C4-2B (cell line): Measurements from ENCODE around the gene CYTH3.

Experiments
- H3K27ac ChIP-seq: fragments of 450-650 bp; 2 replicates; pipeline ENCODE4 v1.5.1; 2017
- CTCF ChIP-seq: fragments of 450-650 bp; conservative IDR thresholded peaks from 2 replicates; pipeline ENCODE4 v1.5.1; 2017; ENCODE audit warnings: mild to moderate bottlenecking
- ZFX ChIP-seq: fragments of 450-650 bp; IDR thresholded peaks from 2 replicates; pipeline ENCODE4 v1.6.1; 2017

CYTH3 gene

GRCh38 chr7:6279341-6279740 lies 6.9 kb upstream of the CYTH3 start:
- H3K27ac ChIP-seq = no peak overlapping the region

GRCh38 chr7:6278749-6279310 lies 6.4 kb upstream of the CYTH3 start:
- no peak overlapping the region for H3K27ac ChIP-seq

More at GRCh38 chr7:6279341-6279740, 6.9 kb upstream of the CYTH3 start:
- no peak for TF ChIP-seq CTCF
- no peak for TF ChIP-seq ZFX

GRCh38 chr7:6277476-6277875 lies 5.1 kb upstream of the CYTH3 start:
- no peak overlapping the region for H3K27ac ChIP-seq
- TF ChIP-seq CTCF = no peak
- TF ChIP-seq ZFX = no peak

More at GRCh38 chr7:6278749-6279310, 6.4 kb upstream of the CYTH3 start:
- TF ChIP-seq CTCF = no peak
- TF ChIP-seq ZFX = no peak

GRCh38 chr7:6276911-6277408 lies 4.5 kb upstream of the CYTH3 start:
- H3K27ac ChIP-seq = no peak overlapping the region
- TF ChIP-seq ZFX (no peak), CTCF (no peak)

- TF ChIP-seq ZFX (no peak), CTCF (no peak)
- H3K27ac ChIP-seq = no peak overlapping the region
Measured at GRCh38 chr7:6274743-6275142, 2.3 kb upstream of the CYTH3 start.

GRCh38 chr7:6273917-6274630 lies 1.6 kb upstream of the CYTH3 start:
- no peak overlapping the region for H3K27ac ChIP-seq
- no peak for TF ChIP-seq ZFX

GRCh38 chr7:6273380-6273837 lies 985 bp upstream of the CYTH3 start:
- no peak for TF ChIP-seq ZFX
- TF ChIP-seq CTCF = no peak
- peak overlapping the region; percentile 80 for H3K27ac ChIP-seq
